CD4-positive, alpha-beta T cell treated with Interleukin-6 at 100 ng/mL for 8 hours (primary cell): ENCODE results near the gene SH3TC1.

Experiments
- DNase-seq: peaks from one replicate; pipeline ENCODE4 v3.0.0-alpha.2; 2020; ENCODE audit warnings: mixed read lengths, low spot score

Gene SH3TC1

DNA sequence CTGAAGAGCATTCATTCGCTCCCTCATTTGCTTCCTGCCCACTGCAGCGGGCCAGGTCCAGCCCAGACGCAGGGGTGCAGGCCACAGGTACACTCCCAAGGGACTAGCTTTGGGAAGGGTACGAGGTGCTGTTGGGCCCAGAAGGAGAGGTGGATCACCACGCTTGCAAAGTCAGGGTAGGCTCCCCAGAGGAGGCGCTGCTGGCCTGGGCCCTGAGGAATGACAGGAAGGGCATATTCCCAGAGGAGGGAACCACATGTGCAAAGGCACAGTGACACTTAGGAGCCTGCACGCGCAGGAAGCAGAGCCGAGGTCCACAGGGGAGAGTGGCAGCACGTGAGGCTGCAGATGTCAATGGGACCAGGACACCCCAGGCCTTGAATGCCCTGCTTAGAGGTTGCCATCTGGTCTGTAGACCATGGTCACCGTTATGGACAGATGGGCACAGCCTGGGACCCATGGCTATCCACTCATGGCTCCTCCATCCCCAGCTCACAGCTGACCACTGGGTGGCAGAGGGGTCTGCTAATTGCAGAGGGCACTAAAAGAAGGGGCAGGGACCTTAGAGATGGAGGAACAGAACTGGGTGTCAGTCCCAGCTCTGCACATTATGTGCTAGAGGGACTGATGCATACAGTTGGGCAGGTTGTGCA, 78.4 kb downstream of the SH3TC1 start:
- no peak for DNase-seq

GRCh38 chr4:8278009-8278395, 78.9 kb downstream of the SH3TC1 start:
- no peak for DNase-seq

GRCh38 chr4:8278421-8279287, 79.6 kb downstream of the SH3TC1 start:
- DNase-seq = no peak

- DNase-seq = no peak
Observed at GRCh38 chr4:8279321-8280157, 80.4 kb downstream of the SH3TC1 start.

DNA sequence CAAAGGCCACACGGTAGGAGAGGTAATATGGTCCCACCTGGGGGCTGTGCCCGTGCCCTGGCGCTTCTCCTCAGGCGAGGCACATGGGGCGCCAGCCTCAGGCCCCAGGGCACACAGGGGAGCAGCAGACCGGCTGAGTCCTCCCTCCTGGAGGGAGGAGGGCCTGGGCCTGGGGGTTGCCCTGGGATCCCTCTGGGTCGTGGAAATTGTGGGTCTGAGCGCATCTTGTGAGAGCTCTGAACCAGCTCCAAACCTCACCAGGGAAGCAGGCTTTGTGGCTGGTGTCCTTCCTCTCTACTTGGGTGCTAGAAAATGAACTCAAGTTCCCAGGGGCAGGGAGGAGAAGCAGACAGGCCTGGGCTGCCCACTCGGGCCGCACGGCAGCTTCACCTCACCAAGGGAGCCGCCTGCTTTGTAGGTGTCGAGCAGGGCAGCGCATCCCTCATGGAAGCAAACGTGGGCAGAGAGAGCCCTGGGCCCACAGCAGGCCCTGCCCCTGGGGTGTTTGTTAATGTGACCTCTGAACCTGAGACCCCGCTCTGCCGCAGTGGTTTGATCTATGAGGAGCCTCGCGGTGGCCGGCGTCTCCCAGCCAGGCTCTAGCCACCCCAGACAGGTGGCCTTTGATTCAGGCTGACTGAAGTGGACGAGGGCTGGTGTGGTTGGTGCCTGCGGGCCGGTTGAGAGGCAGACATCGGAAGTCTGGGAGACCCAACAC, 81.2 kb downstream of the SH3TC1 start:
- no peak for DNase-seq

DNA sequence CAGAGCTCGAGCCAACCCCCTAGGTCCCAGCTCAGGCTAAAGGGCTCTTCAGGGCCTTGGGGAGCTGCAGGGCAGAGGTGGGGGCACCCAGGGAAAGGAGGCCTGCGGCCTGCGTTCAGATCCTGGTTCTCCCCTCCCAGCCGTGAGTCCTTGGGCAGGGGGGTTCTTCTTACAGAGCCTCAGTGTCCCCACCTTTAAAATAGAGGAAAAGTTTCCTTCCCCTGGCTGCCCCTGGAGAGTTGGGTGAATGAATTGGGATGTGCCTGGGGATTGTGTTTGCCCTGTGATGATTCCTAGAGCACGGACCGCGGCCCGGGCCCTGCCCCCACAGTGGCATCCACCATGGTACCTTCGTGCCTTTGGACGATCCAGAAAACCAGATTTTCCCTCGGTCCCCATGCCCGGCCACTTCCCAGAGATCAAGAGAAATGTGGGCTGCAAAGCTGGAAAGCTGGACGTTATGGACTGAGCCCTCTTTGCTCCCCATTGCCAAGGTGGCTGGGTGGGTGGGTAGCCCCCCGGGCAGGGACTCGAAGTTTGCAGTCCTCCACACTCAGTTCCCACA, 81.9 kb downstream of the SH3TC1 start:
- DNase-seq = no peak

- DNase-seq = no peak
Observed at GRCh38 chr4:8281519-8282133, 82.5 kb downstream of the SH3TC1 start.

GRCh38 chr4:8282134-8282641, 83.1 kb downstream of the SH3TC1 start:
- DNase-seq = no peak

DNA sequence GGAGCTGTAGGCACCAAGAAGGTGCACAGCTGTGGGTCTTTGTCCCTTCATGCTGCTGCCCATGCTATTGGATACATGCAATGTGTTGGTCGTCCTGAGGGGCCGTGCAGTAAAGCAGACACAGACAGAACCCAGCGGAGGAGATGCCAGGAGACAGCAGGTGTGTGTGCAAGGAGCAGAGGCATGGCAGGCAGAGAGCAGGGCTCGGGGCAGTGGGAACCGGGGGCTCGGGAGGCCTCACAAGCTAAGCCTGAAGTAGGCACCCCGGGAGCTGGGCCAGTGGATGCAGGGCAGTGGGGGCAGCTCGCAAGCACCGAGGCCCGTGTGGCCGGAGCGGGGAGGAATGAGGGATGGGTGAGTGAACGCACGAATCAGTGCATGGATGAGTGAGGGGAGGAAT, 83.7 kb downstream of the SH3TC1 start:
- no peak for DNase-seq

DNA sequence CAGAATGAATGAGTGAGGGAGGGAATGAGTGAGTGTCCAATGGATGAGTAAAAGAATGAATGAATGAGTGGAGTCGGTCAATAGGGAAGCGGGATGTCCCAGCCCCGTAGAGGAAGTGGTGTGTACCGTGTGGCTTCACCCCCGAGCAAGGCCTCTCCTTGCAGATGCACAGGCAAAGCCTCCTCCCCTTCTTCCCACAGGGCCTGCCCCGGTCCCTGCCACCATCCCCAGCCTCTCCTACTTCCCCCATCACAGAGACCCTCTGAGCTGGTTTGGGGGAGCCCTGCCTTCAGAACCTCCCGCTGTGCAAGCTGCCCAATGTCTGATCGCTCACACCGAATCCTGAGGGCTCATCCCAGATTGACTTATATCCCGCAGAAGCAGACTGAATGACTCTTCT, 84.1 kb downstream of the SH3TC1 start:
- no peak for DNase-seq

DNA sequence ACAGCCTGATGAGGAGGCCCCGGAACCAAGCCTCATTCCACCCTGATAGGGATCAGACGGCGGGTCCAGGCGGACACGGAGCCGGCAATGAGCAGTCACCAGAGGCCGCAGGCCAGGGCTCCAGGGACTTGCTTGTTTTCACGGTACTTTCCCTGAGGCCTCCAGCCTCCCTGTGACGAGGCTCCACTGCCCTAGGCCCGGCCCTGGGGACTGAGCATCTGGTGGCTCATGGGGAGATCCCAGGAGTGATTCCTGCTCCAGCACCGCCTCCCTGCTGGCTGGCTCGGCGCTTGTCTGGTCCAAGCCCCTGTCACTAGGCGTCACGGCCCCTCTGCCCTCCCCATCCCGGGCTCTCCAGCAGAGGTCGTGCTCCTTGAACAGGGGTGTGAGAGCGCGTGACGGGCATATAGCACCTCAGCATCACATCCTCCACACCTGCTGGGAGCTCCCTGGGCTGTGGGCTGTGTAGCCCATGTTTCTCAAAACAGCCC, 84.6 kb downstream of the SH3TC1 start:
- no peak for DNase-seq

DNA sequence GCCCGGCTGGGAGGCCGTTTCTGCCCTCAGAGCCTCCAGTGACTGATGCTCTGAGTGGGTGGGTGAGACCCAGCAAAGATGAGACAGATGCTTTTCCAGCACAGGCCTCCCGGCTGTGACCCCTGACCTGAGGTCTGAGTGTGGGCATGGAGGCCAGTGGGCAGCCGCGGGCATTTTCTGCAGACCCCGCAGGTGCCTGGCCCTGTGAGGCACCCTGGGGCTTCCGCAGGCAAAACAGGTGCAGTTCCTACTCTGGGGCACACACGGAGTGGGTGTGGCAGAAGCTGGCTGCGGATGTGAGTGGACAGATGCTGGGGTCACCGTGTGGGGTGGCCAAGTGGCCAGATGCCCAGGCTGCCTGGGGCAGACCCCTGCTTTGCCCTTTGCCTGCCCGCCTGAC, 85.3 kb downstream of the SH3TC1 start:
- DNase-seq = no peak

GRCh38 chr4:8285143-8285975, 86.3 kb downstream of the SH3TC1 start:
- no peak for DNase-seq

DNA sequence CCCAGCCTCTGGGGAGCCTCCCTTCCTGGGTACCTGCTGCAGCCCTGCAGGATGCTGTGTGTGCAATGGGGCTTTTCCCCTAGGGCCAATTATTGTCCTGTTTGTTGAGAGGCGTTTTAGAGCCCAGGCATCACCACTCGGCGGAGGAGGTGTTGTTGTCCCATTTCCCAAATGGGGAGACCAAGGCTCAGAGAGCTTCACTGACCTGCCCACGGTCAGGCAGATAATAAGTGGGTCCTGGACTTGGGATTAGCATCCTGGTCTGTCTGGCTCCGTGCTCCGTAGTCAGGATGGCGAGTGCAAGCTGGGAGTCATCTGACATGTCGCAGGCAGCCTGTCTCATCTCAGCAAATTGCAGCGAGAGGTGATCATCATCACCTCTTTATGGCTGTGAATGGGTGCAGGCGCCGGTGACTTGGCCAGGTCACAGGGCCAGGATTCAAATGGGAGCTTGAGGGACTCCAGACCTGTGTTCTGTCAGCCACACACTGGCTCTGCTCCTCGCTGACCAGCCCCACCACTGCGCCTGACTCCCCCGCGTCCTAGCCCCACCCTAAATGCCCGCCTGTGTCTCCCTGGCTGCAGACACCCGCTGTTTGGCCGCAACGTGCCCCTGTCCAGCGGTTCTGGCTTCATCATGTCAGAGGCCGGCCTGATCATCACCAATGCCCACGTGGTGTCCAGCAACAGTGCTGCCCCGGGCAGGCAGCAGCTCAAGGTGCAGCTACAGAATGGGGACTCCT, 87.1 kb downstream of the SH3TC1 start:
- no peak for DNase-seq

DNA sequence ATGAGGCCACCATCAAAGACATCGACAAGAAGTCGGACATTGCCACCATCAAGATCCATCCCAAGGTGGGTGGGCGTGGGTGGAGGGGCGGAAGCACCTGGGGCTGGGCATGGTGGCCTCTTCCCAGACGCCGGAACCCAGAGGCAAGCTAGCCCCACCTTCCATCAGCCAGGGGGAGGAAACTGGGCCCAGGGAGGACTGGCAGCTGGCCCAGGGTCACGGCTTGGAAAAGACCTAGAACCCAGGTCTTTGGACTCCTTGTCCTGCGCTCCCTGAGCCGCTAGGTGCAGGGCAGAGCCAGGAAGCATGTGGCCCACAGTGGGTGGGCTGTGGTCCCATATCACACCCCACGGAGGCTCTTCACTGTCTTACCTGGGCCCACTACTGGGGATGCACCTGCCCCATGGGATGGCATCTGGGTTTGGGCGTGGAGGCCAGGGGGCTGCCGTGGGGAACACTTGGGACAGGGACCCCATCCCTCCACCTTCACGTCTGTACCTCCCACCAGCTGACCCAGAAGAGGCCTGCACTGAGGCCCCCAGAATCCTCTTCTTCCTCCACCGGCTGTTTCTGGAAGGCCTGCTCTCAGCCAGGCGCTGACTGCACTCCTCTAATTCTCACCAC, 87.7 kb downstream of the SH3TC1 start:
- DNase-seq = no peak

DNA sequence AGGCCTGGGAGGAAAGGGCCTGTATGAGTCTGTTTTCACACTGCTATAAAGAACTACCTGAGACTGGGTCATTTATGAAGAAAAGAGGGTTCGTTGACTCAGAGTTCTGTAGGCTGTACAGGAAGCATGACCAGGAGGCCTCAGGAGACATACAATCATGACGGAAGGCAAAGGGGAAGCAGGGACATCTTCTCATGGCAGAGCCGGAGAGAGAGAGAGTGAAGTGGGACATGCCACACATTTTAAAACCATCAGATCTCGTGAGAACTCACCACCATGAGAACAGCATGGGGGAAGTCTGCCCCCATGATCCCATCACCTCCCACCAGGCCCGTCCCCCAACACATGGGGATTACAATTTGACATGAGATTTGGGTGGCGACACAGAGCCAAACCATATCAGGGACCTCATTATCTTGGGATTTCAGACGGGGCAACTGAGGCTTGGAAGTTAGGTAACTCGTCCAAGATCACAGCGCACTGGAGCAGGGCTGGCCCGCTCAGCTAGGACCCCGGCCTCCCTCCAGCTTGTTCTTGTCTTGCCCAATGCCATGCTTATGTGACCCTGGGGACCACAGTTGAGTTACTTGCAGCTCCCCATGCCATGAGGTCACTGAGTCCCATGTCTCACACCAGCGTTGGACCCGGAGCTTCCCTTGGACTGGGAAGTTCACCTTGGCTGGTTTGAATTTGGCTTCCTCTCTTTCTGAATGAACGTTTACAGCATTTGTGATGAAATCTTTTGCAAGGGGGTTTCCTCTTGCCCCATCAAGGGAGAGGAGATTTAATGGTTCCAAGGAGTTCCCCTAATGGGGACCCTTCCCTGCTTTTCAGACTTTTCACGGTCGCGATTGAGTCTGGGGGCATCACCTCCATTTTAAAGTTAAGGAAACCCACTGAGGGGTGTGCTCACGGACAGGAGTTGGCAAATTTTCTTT, 88.5 kb downstream of the SH3TC1 start:
- DNase-seq = no peak

DNA sequence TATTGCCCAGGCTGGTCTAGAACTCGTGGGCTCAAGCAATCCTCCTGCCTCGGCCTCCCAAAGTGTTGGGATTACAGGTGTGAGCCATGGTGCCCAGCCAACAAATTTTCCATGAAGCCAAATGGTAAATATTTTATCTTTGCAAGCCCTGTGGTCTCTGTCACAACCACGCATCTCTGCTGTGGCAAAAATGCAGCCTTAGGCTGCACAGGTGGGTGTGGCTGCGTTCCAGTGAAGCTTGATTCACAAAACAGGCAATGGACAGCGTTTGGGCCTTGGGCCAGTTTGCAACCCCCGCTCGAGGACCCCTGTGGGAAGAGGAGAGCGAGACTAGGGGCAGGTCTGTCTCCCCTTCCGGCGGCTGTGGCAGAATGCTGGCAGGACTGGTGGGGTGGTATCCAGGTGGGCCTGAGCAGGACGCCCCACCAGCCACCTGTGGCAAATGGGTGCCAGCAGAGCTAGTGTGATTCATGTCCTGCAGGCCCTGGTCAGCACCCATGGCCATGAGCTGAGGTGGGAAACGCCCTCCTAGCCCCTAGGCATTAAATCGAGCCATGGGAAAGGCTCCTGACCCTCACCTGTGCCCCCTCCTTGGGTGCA, 90.2 kb downstream of the SH3TC1 start:
- DNase-seq = no peak
